Natural killer cell (primary cell): ENCODE measurements around the gene SOX13. TPM values are rescaled to one million over a fixed set of nuclear protein-coding genes. Genes with fewer than 3 reads are reported as not detected.

Source experiments
- ATAC-seq, 3 donors: fragments of 150-1000 bp in 2 of 3; fragments of 200-7000 bp in 1 of 3; cut with Tn5 transposase; 1 replicate in 1 of 3; 2 replicates in 2 of 3; pipeline ENCODE4 v1.10.0; 2021; ENCODE audit warnings: mild to moderate bottlenecking in 2 of 3, moderate library complexity in 2 of 3
- DNase-seq, 2 donors: peaks; one replicate each; pipeline versions ENCODE4 v3.0.0 to v3.0.0-alpha.2; 2013 to 2021; ENCODE audit warnings: mixed read lengths in 1 of 2
- H3K27ac ChIP-seq: one replicate; pipeline ENCODE4 v1.5.1; 2013; ENCODE audit warnings: mild to moderate bottlenecking, low read length
- H3K27me3 ChIP-seq: one replicate; pipeline ENCODE4 v1.6.1; 2013; ENCODE audit warnings: low read length; ENCODE audit not compliant: control insufficient read depth, insufficient read depth
- H3K36me3 ChIP-seq: one replicate; pipeline ENCODE4 v1.6.1; 2013; ENCODE audit warnings: low read length; ENCODE audit not compliant: control insufficient read depth, insufficient read depth
- H3K4me1 ChIP-seq: one replicate; pipeline ENCODE4 v1.6.1; 2013; ENCODE audit warnings: low read length; ENCODE audit not compliant: control insufficient read depth, insufficient read depth
- H3K4me3 ChIP-seq: one replicate; pipeline ENCODE4 v1.5.1; 2013; ENCODE audit warnings: low read length
- H3K9me3 ChIP-seq: one replicate; pipeline ENCODE4 v1.6.1; 2013; ENCODE audit warnings: low read length; ENCODE audit not compliant: control insufficient read depth, insufficient read depth
- H3K27ac Mint-ChIP-seq, 2 donors: one replicate each; pipeline ENCODE4 v1.8.0; 2022; ENCODE audit warnings: mild to moderate bottlenecking in 2 of 2, mixed read lengths in 2 of 2, moderate library complexity in 1 of 2
- H3K27me3 Mint-ChIP-seq, 2 donors: one replicate each; pipeline ENCODE4 v1.8.0; 2022; ENCODE audit warnings: low read depth in 2 of 2, mixed read lengths in 2 of 2
- H3K36me3 Mint-ChIP-seq: one replicate; pipeline ENCODE4 v1.8.0; 2022; ENCODE audit warnings: mixed read lengths
- H3K4me1 Mint-ChIP-seq, 2 donors: one replicate each; pipeline ENCODE4 v1.8.0; 2022; ENCODE audit warnings: mixed read lengths in 2 of 2
- H3K4me3 Mint-ChIP-seq: one replicate; pipeline ENCODE4 v1.8.0; 2022; ENCODE audit warnings: mild to moderate bottlenecking, moderate library complexity, mixed read lengths
- H3K9me3 Mint-ChIP-seq, 2 donors: one replicate each; pipeline ENCODE4 v1.8.0; 2022; ENCODE audit warnings: mixed read lengths in 2 of 2
- WGBS: methylation state at CpG from one replicate; pipeline ENCODE4 v1.1.7; 2013; ENCODE audit warnings: missing lambda C conversion rate; ENCODE audit not compliant: insufficient coverage; 5-methylcytosine and 5-hydroxymethylcytosine counted together
- intact Hi-C: fragments of 100-400 bp; cut with micrococcal nuclease; formaldehyde crosslinking; loops from one replicate; pipeline ENCODE4 v1.14.2; 2022
- total RNA-seq, 4 donors: library from RNA; stranded (reverse); fragments of 120-200 nt in 1 of 4; gene quantifications; one replicate each; pipeline versions ENCODE4 v1.2.3 to v1.2.4, GENCODE V29; 2013 to 2022
- TF ChIP-seq, protein P1 (sequence below): fragments of 200-600 bp; IDR thresholded peaks from one replicate; pipeline ENCODE4 v1.8.0; 2022; ENCODE audit warnings: antibody characterized with exemption

SOX13 gene
- total RNA-seq, 3 donors from 2014 or later (not counting 1 experiment from before 2014, with no cell fraction given), result 27.3 to 44.7 (median 41.4) TPM

DNA sequence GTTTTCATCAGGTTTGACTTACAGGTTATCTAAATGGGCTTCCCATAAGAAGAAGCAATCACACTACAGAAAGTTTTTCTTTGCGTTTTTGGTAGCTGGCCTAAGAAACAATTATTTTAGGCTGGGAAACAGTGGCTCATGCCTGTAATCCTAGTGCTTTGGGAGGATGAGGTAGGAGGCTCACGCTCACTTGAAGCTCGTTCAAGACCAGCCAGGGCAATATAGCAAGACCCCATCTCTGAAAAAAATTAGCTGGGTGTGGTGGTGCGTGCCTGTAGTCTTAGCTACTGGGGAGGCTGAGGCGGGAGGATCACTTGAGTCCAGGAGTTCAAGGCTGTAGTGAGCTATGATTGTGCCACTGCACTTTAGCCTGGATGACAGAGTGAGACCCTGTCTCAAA, 94.8 kb downstream of the SOX13 start:
- peaks cover 0 to 5% of the 10 kb centered on the region in 2 donors for H3K27me3 Mint-ChIP-seq
- Histone ChIP-seq H3K36me3 (no peaks in the 10 kb centered on the region), H3K27me3 (no peaks in the 10 kb centered on the region), H3K9me3 (peaks cover 23% of the 10 kb centered on the region), H3K4me1 (no peaks in the 10 kb centered on the region), H3K27ac (no peak overlapping the region), H3K4me3 (no peak overlapping the region)
- H3K27ac Mint-ChIP-seq, result no peak overlapping the region
- TF ChIP-seq, protein P1, sequence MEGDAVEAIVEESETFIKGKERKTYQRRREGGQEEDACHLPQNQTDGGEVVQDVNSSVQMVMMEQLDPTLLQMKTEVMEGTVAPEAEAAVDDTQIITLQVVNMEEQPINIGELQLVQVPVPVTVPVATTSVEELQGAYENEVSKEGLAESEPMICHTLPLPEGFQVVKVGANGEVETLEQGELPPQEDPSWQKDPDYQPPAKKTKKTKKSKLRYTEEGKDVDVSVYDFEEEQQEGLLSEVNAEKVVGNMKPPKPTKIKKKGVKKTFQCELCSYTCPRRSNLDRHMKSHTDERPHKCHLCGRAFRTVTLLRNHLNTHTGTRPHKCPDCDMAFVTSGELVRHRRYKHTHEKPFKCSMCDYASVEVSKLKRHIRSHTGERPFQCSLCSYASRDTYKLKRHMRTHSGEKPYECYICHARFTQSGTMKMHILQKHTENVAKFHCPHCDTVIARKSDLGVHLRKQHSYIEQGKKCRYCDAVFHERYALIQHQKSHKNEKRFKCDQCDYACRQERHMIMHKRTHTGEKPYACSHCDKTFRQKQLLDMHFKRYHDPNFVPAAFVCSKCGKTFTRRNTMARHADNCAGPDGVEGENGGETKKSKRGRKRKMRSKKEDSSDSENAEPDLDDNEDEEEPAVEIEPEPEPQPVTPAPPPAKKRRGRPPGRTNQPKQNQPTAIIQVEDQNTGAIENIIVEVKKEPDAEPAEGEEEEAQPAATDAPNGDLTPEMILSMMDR, result no peak
- H3K9me3 Mint-ChIP-seq, result peaks cover 0 to 3% of the 10 kb centered on the region in 2 donors
- intact Hi-C loops, result no loop called here
- H3K4me3 Mint-ChIP-seq, result no peak overlapping the region
- WGBS, result 99% methylated on average over 5 of the region's 5 CpGs
- no peaks in the 10 kb centered on the region for H3K4me1 Mint-ChIP-seq
- peaks cover 14% of the 10 kb centered on the region for H3K36me3 Mint-ChIP-seq
- DNase-seq (no peak), ATAC-seq (no peak)

DNA sequence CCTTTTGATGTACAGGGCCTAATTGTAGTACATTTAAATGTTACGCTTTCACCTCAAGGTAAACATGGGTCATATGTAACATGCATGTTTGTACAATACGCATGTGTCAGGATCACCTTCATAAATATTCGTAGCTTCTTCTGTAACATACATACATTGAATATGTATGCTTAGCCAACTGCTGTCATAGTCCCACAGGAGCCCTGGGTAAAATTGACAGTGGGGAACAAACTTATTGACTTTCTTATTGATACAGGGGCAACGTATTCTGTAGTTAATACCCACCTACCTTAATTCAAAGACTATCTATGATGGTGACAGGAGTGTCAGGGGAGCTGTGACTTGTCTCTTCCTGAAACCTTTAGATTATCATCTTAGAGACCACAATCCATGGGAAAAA, 96.9 kb downstream of the SOX13 start:
- Histone ChIP-seq H3K36me3 (no peaks in the 10 kb centered on the region), H3K4me1 (no peaks in the 10 kb centered on the region), H3K4me3 (no peak overlapping the region), H3K27me3 (no peaks in the 10 kb centered on the region), H3K27ac (no peak overlapping the region), H3K9me3 (peaks cover 29% of the 10 kb centered on the region)
- Mint-ChIP-seq H3K36me3 (peaks cover 14% of the 10 kb centered on the region), H3K9me3 (peaks cover 0 to 3% of the 10 kb centered on the region in 2 donors), H3K27ac (no peak overlapping the region), H3K4me3 (no peak overlapping the region), H3K27me3 (peaks cover 0 to 10% of the 10 kb centered on the region in 2 donors), H3K4me1 (no peaks in the 10 kb centered on the region)
- TF ChIP-seq, protein P1, result no peak
- ATAC-seq (no peak), DNase-seq (no peak)
- WGBS, result 96% methylated on average over 3 of the region's 4 CpGs
- intact Hi-C loops, result no loop called here

DNA sequence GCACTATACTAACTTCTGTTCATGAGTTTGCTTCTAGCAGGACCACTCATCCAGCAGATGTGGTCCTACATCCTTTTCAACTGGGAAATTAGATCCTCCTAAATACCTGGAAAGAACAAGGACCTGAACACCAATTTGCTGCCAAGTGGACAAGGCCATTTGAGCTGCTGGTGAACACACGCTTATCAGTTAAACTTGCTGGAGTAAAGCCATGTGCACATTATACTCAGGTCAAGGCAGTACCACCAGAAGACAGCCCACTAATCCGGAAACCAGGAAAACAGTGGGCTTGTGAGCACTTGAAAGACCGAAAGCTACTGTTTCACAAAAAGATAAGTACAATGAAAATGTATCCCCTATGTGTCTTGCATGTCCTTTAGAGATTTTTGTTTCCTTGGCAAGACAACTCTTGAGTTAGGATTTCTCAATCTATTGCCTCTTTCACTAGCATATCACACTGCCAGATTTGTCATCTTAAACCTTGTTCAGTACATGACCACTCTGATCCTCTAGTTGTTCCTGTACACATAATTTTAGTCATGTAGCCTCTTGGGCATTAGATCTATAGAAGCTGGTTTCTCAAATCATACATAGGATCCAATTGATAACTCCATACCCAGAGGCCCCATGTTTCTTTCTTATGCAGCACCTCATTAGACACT, 97.7 kb downstream of the SOX13 start:
- H3K36me3 Mint-ChIP-seq, result peaks cover 14% of the 10 kb centered on the region
- TF ChIP-seq, protein P1, result no peak
- Histone ChIP-seq H3K27me3 (no peaks in the 10 kb centered on the region), H3K4me3 (no peak overlapping the region), H3K4me1 (no peaks in the 10 kb centered on the region), H3K9me3 (peaks cover 29% of the 10 kb centered on the region), H3K36me3 (no peaks in the 10 kb centered on the region), H3K27ac (no peak overlapping the region)
- H3K4me1 Mint-ChIP-seq, result no peaks in the 10 kb centered on the region
- DNase-seq, result no peak
- 93% methylated on average over 3 of the region's 3 CpGs for WGBS
- intact Hi-C loops, result no loop called here
- no peak for ATAC-seq
- peaks cover 0 to 3% of the 10 kb centered on the region in 2 donors for H3K9me3 Mint-ChIP-seq
- H3K4me3 Mint-ChIP-seq, result no peak overlapping the region
- peaks cover 0 to 10% of the 10 kb centered on the region in 2 donors for H3K27me3 Mint-ChIP-seq
- H3K27ac Mint-ChIP-seq, result no peak overlapping the region

DNA sequence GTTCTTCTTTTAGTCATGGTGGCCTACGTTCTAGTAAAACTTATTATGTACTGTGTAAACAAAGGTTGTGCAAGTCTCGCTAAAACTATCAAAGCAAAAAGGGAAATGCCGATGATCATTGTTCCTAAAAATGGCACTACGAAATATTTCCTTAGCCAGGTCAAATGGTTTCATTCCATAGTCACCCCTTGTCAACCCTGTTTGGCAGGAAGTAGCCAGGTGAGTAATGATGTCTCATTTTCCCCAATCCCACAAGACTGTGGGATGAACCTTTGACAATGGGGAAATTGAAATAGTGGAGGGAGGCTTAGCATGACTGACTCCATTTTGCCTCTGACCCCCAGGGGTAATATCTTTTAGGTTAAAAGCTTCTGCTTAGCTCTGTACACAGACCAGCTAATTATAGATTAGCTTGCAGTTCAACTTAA, 98.8 kb downstream of the SOX13 start:
- TF ChIP-seq, protein P1, result no peak
- H3K4me3 Mint-ChIP-seq, result no peak overlapping the region
- H3K4me1 Mint-ChIP-seq, result no peaks in the 10 kb centered on the region
- WGBS, result 76% methylated on average over 4 of the region's 4 CpGs
- H3K27ac ChIP-seq, result no peak overlapping the region
- peaks cover 29% of the 10 kb centered on the region for H3K9me3 ChIP-seq
- no peaks in the 10 kb centered on the region for H3K36me3 ChIP-seq
- H3K4me3 ChIP-seq, result no peak overlapping the region
- H3K4me1 ChIP-seq, result no peaks in the 10 kb centered on the region
- no peak overlapping the region for H3K27ac Mint-ChIP-seq
- no peak for DNase-seq
- peaks cover 0 to 8% of the 10 kb centered on the region in 2 donors for H3K27me3 Mint-ChIP-seq
- peaks cover 14% of the 10 kb centered on the region for H3K36me3 Mint-ChIP-seq
- intact Hi-C loops, result no loop called here
- peaks cover 0 to 3% of the 10 kb centered on the region in 2 donors for H3K9me3 Mint-ChIP-seq
- H3K27me3 ChIP-seq, result no peaks in the 10 kb centered on the region
- ATAC-seq, result no peak
